Liver (tissue), 9 donors: Measurements from ENCODE around the gene PRICKLE3. TPM values are rescaled to one million over a fixed set of nuclear protein-coding genes. Genes with fewer than 3 reads are reported as not detected.

Experiments used
- DNase-seq: peaks from one replicate; pipeline ENCODE4 v3.0.0-alpha.2; 2017; ENCODE audit warnings: low spot score
- H3K27ac ChIP-seq, 2 donors: one replicate each; pipeline ENCODE4 v1.7.0; 2013; ENCODE audit warnings: inconsistent platforms in 2 of 2, low read length in 2 of 2, control low read depth in 1 of 2, low read depth in 1 of 2, mild to moderate bottlenecking in 1 of 2
- H3K27me3 ChIP-seq, 4 donors: one replicate each; pipeline versions ENCODE4 v1.6.1 to v1.7.0; 2013; ENCODE audit warnings: low read length in 3 of 4, inconsistent platforms in 1 of 4, mild to moderate bottlenecking in 1 of 4, moderate library complexity in 1 of 4; ENCODE audit not compliant: control insufficient read depth in 4 of 4, insufficient read depth in 4 of 4
- H3K36me3 ChIP-seq, 4 donors: one replicate each; pipeline versions ENCODE4 v1.6.1 to v1.7.0; 2013; ENCODE audit warnings: low read length in 3 of 4, mild to moderate bottlenecking in 3 of 4, low read depth in 1 of 4, moderate library complexity in 1 of 4; ENCODE audit not compliant: control insufficient read depth in 4 of 4, insufficient read depth in 3 of 4
- H3K4me1 ChIP-seq, 4 donors: one replicate each; pipeline versions ENCODE4 v1.6.1 to v1.7.0; 2013; ENCODE audit warnings: low read length in 3 of 4, mild to moderate bottlenecking in 3 of 4, moderate library complexity in 1 of 4; ENCODE audit not compliant: control insufficient read depth in 4 of 4, insufficient read depth in 4 of 4
- H3K4me3 ChIP-seq, 3 donors: one replicate each; pipeline versions ENCODE4 v1.6.1 to v1.7.0; 2013; ENCODE audit warnings: low read length in 3 of 3, control low read depth in 1 of 3, low read depth in 1 of 3, mild to moderate bottlenecking in 1 of 3
- H3K9ac ChIP-seq, 2 donors: one replicate each; pipeline ENCODE4 v1.7.0; 2013; ENCODE audit warnings: low read length in 2 of 2, mild to moderate bottlenecking in 2 of 2, moderate library complexity in 2 of 2, control low read depth in 1 of 2, low read depth in 1 of 2
- H3K9me3 ChIP-seq, 4 donors: one replicate each; pipeline versions ENCODE4 v1.6.1 to v1.7.0; 2013; ENCODE audit warnings: low read length in 3 of 4; ENCODE audit not compliant: control insufficient read depth in 4 of 4
- ATF3 ChIP-seq: IDR thresholded peaks from 2 replicates; pipeline ENCODE4 v1.6.1; 2016; ENCODE audit warnings: antibody characterized with exemption
- EGR1 ChIP-seq, 2 donors: IDR thresholded peaks; 2 replicates each; pipeline ENCODE4 v1.6.1; 2016 to 2018; ENCODE audit warnings: antibody characterized with exemption in 2 of 2, low read depth in 2 of 2
- FOXA1 ChIP-seq: IDR thresholded peaks from 2 replicates; pipeline ENCODE4 v1.6.1; 2016; ENCODE audit warnings: antibody characterized with exemption
- FOXA2 ChIP-seq: IDR thresholded peaks from 2 replicates; pipeline ENCODE4 v1.6.1; 2016; ENCODE audit warnings: antibody characterized with exemption
- GABPA ChIP-seq, 2 donors: IDR thresholded peaks in 1 of 2; conservative IDR thresholded peaks in 1 of 2; 2 replicates each; pipeline ENCODE4 v1.6.1; 2016; ENCODE audit warnings: antibody characterized with exemption in 2 of 2, mild to moderate bottlenecking in 1 of 2, moderate library complexity in 1 of 2
- HNF4A ChIP-seq, 2 donors: conservative IDR thresholded peaks; 2 replicates each; pipeline ENCODE4 v1.6.1; 2016; ENCODE audit warnings: antibody characterized with exemption in 2 of 2, mild to moderate bottlenecking in 2 of 2
- HNF4G ChIP-seq: IDR thresholded peaks from 2 replicates; pipeline ENCODE4 v1.6.1; 2016; ENCODE audit warnings: antibody characterized with exemption
- MAX ChIP-seq: IDR thresholded peaks from 2 replicates; pipeline ENCODE4 v1.6.1; 2016; ENCODE audit warnings: antibody characterized with exemption
- NR2F2 ChIP-seq: IDR thresholded peaks from 2 replicates; pipeline ENCODE4 v1.6.1; 2016; ENCODE audit warnings: antibody characterized with exemption
- REST ChIP-seq: IDR thresholded peaks from 2 replicates; pipeline ENCODE4 v1.6.1; 2016; ENCODE audit warnings: antibody characterized with exemption, mild to moderate bottlenecking
- SP1 ChIP-seq: IDR thresholded peaks from 2 replicates; pipeline ENCODE4 v1.6.1; 2018; ENCODE audit warnings: antibody characterized with exemption, mild to moderate bottlenecking
- TAF1 ChIP-seq: conservative IDR thresholded peaks from 2 replicates; pipeline ENCODE4 v1.6.1; 2016; ENCODE audit warnings: antibody characterized with exemption, mild to moderate bottlenecking
- YY1 ChIP-seq: IDR thresholded peaks from 2 replicates; pipeline ENCODE4 v1.6.1; 2016; ENCODE audit warnings: antibody characterized with exemption, mild to moderate bottlenecking
- ZBTB33 ChIP-seq: IDR thresholded peaks from 2 replicates; pipeline ENCODE4 v1.6.1; 2016; ENCODE audit warnings: antibody characterized with exemption
- WGBS: extraction: QIAGEN DNeasy Blood & Tissue Kit; methylation state at CpG from one replicate; pipeline ENCODE4 v1.1.7; 2013; 5-methylcytosine and 5-hydroxymethylcytosine counted together
- polyA plus RNA-seq, 2 donors: library from polyadenylated mRNA; stranded (reverse) in 1 of 2; unstranded in 1 of 2; fragments of 200-250 nt in 1 of 2; fragments of >200 nt in 1 of 2; fragmentation: Nextera tagmentation in 1 of 2; extraction: Ambion mirVana in 1 of 2; gene quantifications; one replicate each; pipeline versions ENCODE4 v1.2.1 to v1.2.3, GENCODE V29; 2013 to 2015
- total RNA-seq, 2 donors: library from RNA; depleted of rRNA; stranded (reverse); fragments of >200 nt; gene quantifications; one replicate each; pipeline ENCODE4 v1.2.3, GENCODE V29; 2014
- donor health status: healthy.
- donor health status: healthy.
- donor health status: healthy.
- donor health status: healthy.
- donor health status: healthy.

PRICKLE3 gene
- total and polyA plus RNA-seq, 4 donors = 2.1 to 6.5 (median 2.9) TPM

DNA sequence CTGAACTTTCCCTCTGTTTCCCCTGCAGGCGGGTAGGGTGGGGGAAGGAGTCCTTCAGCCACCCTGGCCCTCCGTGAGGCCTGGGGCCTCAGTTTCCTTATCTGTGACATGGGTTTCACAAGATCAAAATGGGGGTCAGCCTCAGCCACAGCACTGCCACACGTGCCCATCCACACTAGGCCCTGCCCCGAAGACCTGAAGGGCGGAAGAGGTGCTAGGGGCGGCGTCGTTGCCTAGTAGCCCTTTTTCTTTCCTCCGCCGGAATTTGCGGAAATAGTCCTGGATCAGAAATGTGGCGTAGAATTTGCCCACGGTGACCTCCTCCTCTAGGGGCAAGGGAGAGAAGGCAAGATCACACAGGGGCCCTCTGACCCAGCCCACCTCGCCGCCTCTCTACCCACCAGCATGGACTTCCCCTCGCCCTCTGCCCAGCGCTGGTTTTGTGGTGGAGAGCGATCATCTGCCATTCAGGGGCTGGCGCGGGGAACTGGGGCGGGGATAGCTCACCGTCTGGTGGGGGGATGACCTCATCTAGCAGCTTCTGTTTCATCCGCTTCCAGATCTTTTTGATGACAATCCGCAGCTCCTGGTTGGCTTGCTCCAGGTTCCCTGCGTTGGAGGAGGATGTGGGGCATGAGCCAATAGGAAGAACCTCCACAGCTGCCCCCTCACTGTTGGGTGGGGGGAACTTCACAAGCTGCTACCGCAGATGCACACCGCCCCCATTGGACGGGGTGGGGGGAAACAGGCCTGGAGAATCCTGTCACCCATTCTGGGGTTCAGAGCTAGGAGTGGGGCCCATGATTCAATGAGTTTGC lies 23.5 kb upstream of the PRICKLE3 start:
- Histone ChIP-seq H3K36me3 (no peaks in the 10 kb centered on the region), H3K4me1 (no peaks in the 10 kb centered on the region), H3K27ac (no peak overlapping the region), H3K27me3 (no peaks in the 10 kb centered on the region), H3K9me3 (no peaks in the 10 kb centered on the region), H3K9ac (no peak overlapping the region), H3K4me3 (no peak overlapping the region)
- DNase-seq = no peak
- WGBS = 33% methylated on average over 28 of the region's 28 CpGs
- TF ChIP-seq NR2F2 = no peak
- TF ChIP-seq TAF1 = no peak
- TF ChIP-seq FOXA2 = no peak
- TF ChIP-seq ZBTB33 = no peak
- TF ChIP-seq GABPA (IDR thresholded peaks at IDR 0.05 in 1 of 2, conservative IDR thresholded peaks at IDR 0.05 in 1 of 2) = no peak
- no peak for TF ChIP-seq SP1
- TF ChIP-seq YY1 = no peak

GRCh38 chrX:49208399-49208798 lies 22.2 kb upstream of the PRICKLE3 start:
- no peak overlapping the region for H3K27ac ChIP-seq
- H3K9ac ChIP-seq = no peak overlapping the region
- DNase-seq = no peak
- H3K36me3 ChIP-seq = no peaks in the 10 kb centered on the region
- H3K4me1 ChIP-seq = no peaks in the 10 kb centered on the region
- no peak overlapping the region for H3K4me3 ChIP-seq
- H3K27me3 ChIP-seq = no peaks in the 10 kb centered on the region
- TF ChIP-seq ATF3 (no peak), YY1 (no peak), FOXA1 (no peak), SP1 (no peak), EGR1 (IDR thresholded peaks at IDR 0.05; ENCODE audit: low read depth in 2 of 2) (no peak), GABPA (IDR thresholded peaks at IDR 0.05 in 1 of 2, conservative IDR thresholded peaks at IDR 0.05 in 1 of 2) (no peak)
- H3K9me3 ChIP-seq = no peaks in the 10 kb centered on the region
- WGBS = 93% methylated on average over 5 of the region's 5 CpGs

DNA sequence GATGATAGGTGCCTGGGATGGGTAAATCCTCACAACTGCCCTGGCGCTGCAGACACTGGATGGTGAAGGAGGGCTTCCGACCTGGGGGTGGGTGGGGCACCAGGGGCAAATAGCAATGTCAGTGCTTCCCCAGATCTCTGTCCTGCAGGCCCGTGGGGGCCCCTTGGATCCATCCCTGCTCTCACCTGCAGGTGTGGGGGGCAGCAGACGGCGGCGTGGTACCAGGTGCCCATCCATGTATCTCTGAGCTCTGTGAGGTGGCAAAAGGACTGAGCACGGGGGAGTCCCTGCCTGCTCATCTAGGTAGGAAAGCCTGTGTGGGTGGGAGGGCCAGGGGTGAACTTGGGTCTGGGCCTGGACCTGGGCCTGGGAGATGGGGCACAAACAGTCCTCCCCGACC lies 20.4 kb upstream of the PRICKLE3 start:
- H3K9me3 ChIP-seq = no peaks in the 10 kb centered on the region
- no peak for DNase-seq
- 80% methylated on average over 8 of the region's 8 CpGs for whole genome bisulfite sequencing
- no peaks in the 10 kb centered on the region for H3K4me1 ChIP-seq
- no peaks in the 10 kb centered on the region for H3K27me3 ChIP-seq
- H3K9ac ChIP-seq = no peak overlapping the region
- H3K27ac ChIP-seq = no peak overlapping the region
- TF ChIP-seq SP1 = no peak
- TF ChIP-seq NR2F2 = no peak
- no peak for TF ChIP-seq MAX
- no peak for TF ChIP-seq FOXA1
- no peak for TF ChIP-seq REST
- TF ChIP-seq GABPA (IDR thresholded peaks at IDR 0.05 in 1 of 2, conservative IDR thresholded peaks at IDR 0.05 in 1 of 2) = no peak
- no peak for TF ChIP-seq HNF4G
- no peak for TF ChIP-seq ZBTB33
- no peak for TF ChIP-seq TAF1
- no peak for TF ChIP-seq HNF4A (conservative IDR thresholded peaks at IDR 0.05)
- TF ChIP-seq YY1 = no peak
- no peak for TF ChIP-seq EGR1 (IDR thresholded peaks at IDR 0.05; ENCODE audit: low read depth in 2 of 2)
- H3K4me3 ChIP-seq = no peak overlapping the region
- no peaks in the 10 kb centered on the region for H3K36me3 ChIP-seq
